Kidney (tissue), 14 donors: Measurements from ENCODE around the gene TRAPPC3L. TPM values are rescaled to one million over a fixed set of nuclear protein-coding genes. Genes with fewer than 3 reads are reported as not detected.

Source experiments
- DNase-seq, 5 donors: peaks; one replicate each; pipeline ENCODE4 v3.0.0-alpha.2; 2013 to 2020
- FAIRE-seq: peaks from 2 replicates; lab custom pipeline; 2012; peaks lifted over from hg19 to GRCh38; lab: Jason Lieb, UNC
- H3K27ac ChIP-seq, 2 donors: one replicate each; pipeline ENCODE4 v1.7.0; 2013; ENCODE audit warnings: low read depth in 2 of 2, low read length in 2 of 2, inconsistent platforms in 1 of 2
- H3K27me3 ChIP-seq: one replicate; pipeline ENCODE4 v1.7.1; 2013; ENCODE audit warnings: low read length, inconsistent platforms; ENCODE audit not compliant: control insufficient read depth, insufficient read depth
- H3K36me3 ChIP-seq, 3 donors: one replicate each; pipeline versions ENCODE4 v1.7.0 to v1.7.1; 2013; ENCODE audit warnings: low read length in 3 of 3, control low read depth in 1 of 3, inconsistent platforms in 1 of 3; ENCODE audit not compliant: insufficient read depth in 3 of 3, control insufficient read depth in 2 of 3
- H3K4me1 ChIP-seq, 3 donors: one replicate each; pipeline versions ENCODE4 v1.7.0 to v1.7.1; 2013; ENCODE audit warnings: low read length in 3 of 3, inconsistent platforms in 1 of 3, low read depth in 1 of 3; ENCODE audit not compliant: control insufficient read depth in 2 of 3, insufficient read depth in 2 of 3
- H3K4me3 ChIP-seq, 3 donors: one replicate each; pipeline versions ENCODE4 v1.7.0 to v1.8.1; 2013; ENCODE audit warnings: low read length in 3 of 3, control low read depth in 1 of 3, inconsistent platforms in 1 of 3
- H3K9ac ChIP-seq, 3 donors: one replicate each; pipeline versions ENCODE4 v1.7.0 to v1.7.1; 2013; ENCODE audit warnings: low read length in 3 of 3, control low read depth in 1 of 3, inconsistent platforms in 1 of 3
- H3K9me3 ChIP-seq, 3 donors: one replicate each; pipeline versions ENCODE4 v1.7.0 to v1.7.1; 2013; ENCODE audit warnings: low read length in 3 of 3, control low read depth in 1 of 3, inconsistent platforms in 1 of 3; ENCODE audit not compliant: control insufficient read depth in 2 of 3, insufficient read depth in 1 of 3
- CTCF ChIP-seq: IDR thresholded peaks from 3 replicates; pipeline ENCODE4 v1.5.1; 2012; ENCODE audit warnings: mild to moderate bottlenecking, moderate library complexity, borderline replicate concordance; ENCODE audit not compliant: insufficient read depth; ENCODE audit errors: extremely low read depth
- intact Hi-C: fragments of 100-400 bp; cut with DNase I; formaldehyde crosslinking; loops from one replicate; pipeline ENCODE4 v1.11.1; 2022
- polyA plus RNA-seq: library from polyadenylated mRNA; stranded (reverse); fragments of 350-450 nt; fragmentation: Illumina TruSeq; extraction: RNeasy Lipid Tissue Mini Kit (QIAGEN cat#74804); gene quantifications from one replicate; pipeline ENCODE4 v1.2.3, GENCODE V29; 2014; ENCODE audit warnings: low read depth, low replicate concordance; ENCODE audit not compliant: insufficient read depth
- total RNA-seq: library from RNA; stranded (reverse); fragmentation: NEBNext Ultra II Directional; extraction: Animal tissue kit (Norgen Biotek cat#: 25700); gene quantifications from one replicate; pipeline ENCODE4 v1.2.1, GENCODE V29; 2021
- donor health status: control.
- donor health status: control.
- donor health status: control.
- donor health status: control.
- donor health status: control.
- donor health status: DM: yes; HTN: yes; CAD: no.
- donor health status: Normal renal cell carcinoma (clear cell type).

Gene TRAPPC3L
- total and polyA plus RNA-seq, 2 donors from 2014 or later: not detected

DNA sequence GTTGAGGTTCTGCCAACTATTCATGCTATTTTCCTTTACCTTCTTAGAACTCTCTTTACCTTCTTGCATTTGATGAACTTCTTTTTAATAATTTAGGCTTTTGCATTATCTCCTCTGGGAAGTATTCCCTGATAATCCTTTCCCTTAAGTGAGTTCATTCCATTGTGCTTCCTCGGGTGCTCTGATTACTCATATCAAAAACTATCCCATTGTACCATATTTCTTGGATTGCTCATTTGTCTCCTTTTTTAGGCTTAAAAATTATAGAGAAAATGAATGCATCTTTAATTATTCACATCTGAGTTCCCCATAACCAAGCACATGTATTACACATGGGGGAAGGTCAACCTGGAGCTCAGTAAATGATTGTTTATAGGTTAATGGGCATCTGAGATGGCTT is 10.6 kb upstream of the TRAPPC3L start:
- no peak overlapping the region for H3K27ac ChIP-seq
- no peaks in the 10 kb centered on the region for H3K36me3 ChIP-seq
- peaks cover 0 to 12% (median 3%) of the 10 kb centered on the region in 3 donors for H3K4me1 ChIP-seq
- no peaks in the 10 kb centered on the region for H3K9me3 ChIP-seq
- no peak for TF ChIP-seq CTCF
- intact Hi-C loops: no loop called here
- no peak overlapping the region for H3K9ac ChIP-seq
- DNase-seq: no peak
- H3K4me3 ChIP-seq: no peak overlapping the region
- no peak for FAIRE-seq
- H3K27me3 ChIP-seq: no peaks in the 10 kb centered on the region

- FAIRE-seq (no peak), DNase-seq (no peak)
- no peaks in the 10 kb centered on the region for H3K9me3 ChIP-seq
- no peak within 1 kb of the TSS for H3K4me3 ChIP-seq
- H3K4me1 ChIP-seq: peaks cover 0 to 11% (median 3%) of the 10 kb centered on the region in 3 donors
- H3K27me3 ChIP-seq: no peaks in the 10 kb centered on the region
- H3K27ac ChIP-seq: no peak within 1 kb of the TSS
- no peak for TF ChIP-seq CTCF
- no peaks in the 10 kb centered on the region for H3K36me3 ChIP-seq
- H3K9ac ChIP-seq: no peak within 1 kb of the TSS
- intact Hi-C loops: no loop called here
Measured at GRCh38 chr6:116553451-116553850, 8.0 kb upstream of the TRAPPC3L start, which contains the start of gene CALHM4. Gene CALHM4, plus strand, starts transcription at chr6:116553751. Its CDS starts 43 bp downstream, at chr6:116553794.

- H3K9me3 ChIP-seq: no peaks in the 10 kb centered on the region
- no peaks in the 10 kb centered on the region for H3K27me3 ChIP-seq
- FAIRE-seq (no peak), DNase-seq (no peak)
- no peaks in the 10 kb centered on the region for H3K4me1 ChIP-seq
- no peak for TF ChIP-seq CTCF
- no peak overlapping the region for H3K4me3 ChIP-seq
- H3K36me3 ChIP-seq: no peaks in the 10 kb centered on the region
- no peak overlapping the region for H3K9ac ChIP-seq
- intact Hi-C loops: no loop called here
- no peak overlapping the region for H3K27ac ChIP-seq
Measured at GRCh38 chr6:116550796-116551195, 5.3 kb upstream of the TRAPPC3L start.

GRCh38 chr6:116547358-116547757 is 1.9 kb upstream of the TRAPPC3L start:
- no peak overlapping the region for H3K9ac ChIP-seq
- no peak for FAIRE-seq
- H3K27ac ChIP-seq: no peak overlapping the region
- H3K4me1 ChIP-seq: no peaks in the 10 kb centered on the region
- no peak for DNase-seq
- intact Hi-C loops: no loop called here
- H3K27me3 ChIP-seq: no peaks in the 10 kb centered on the region
- no peak for TF ChIP-seq CTCF
- no peaks in the 10 kb centered on the region for H3K9me3 ChIP-seq
- H3K4me3 ChIP-seq: no peak overlapping the region
- H3K36me3 ChIP-seq: no peaks in the 10 kb centered on the region
